GM12891 (cell line): Measurements from ENCODE around the gene GJB1.

Source experiments
- DNase-seq: peaks from one replicate; pipeline ENCODE4 v3.0.0; 2011; ENCODE audit warnings: low spot score; ENCODE audit not compliant: insufficient read length
- FAIRE-seq: peaks from 2 replicates; lab custom pipeline; 2011; peaks lifted over from hg19 to GRCh38; lab: Jason Lieb, UNC
- PAX5 ChIP-seq: IDR thresholded peaks from 2 replicates; pipeline ENCODE4 v1.6.1; 2011; ENCODE audit warnings: low read length, moderate library complexity, mild to moderate bottlenecking; ENCODE audit not compliant: insufficient read depth, severe bottlenecking
- POLR2A ChIP-seq: IDR thresholded peaks from 2 replicates; pipeline ENCODE4 v1.6.1; 2011; ENCODE audit warnings: low read depth, low read length, control low read depth
- POLR2AphosphoS5 ChIP-seq: IDR thresholded peaks from 2 replicates; pipeline ENCODE4 v1.6.1; 2011; ENCODE audit warnings: low read depth, low read length, control low read depth
- POU2F2 ChIP-seq: IDR thresholded peaks from 2 replicates; pipeline ENCODE4 v1.6.1; 2011; ENCODE audit warnings: low read depth, mild to moderate bottlenecking, control low read depth, low read length, moderate library complexity
- SPI1 ChIP-seq: IDR thresholded peaks from 2 replicates; pipeline ENCODE4 v1.6.1; 2011; ENCODE audit warnings: low read depth, low read length, control low read depth
- TAF1 ChIP-seq: IDR thresholded peaks from 2 replicates; pipeline ENCODE4 v1.6.1; 2011; ENCODE audit warnings: low read depth, low read length, control low read depth

GJB1 gene

GRCh38 chrX:71210816-71211215 is 12.2 kb upstream of the GJB1 start:
- DNase-seq (no peak), FAIRE-seq (no peak)
- TF ChIP-seq POLR2A: no peak
- TF ChIP-seq POU2F2: no peak

GRCh38 chrX:71212536-71212935 is 10.5 kb upstream of the GJB1 start:
- TF ChIP-seq SPI1 (no peak), POU2F2 (no peak), POLR2AphosphoS5 (no peak), TAF1 (no peak), PAX5 (no peak), POLR2A (no peak)
- no peak for DNase-seq
- FAIRE-seq: no peak

GRCh38 chrX:71214152-71214551 is 8.9 kb upstream of the GJB1 start:
- DNase-seq: no peak
- FAIRE-seq: no peak
- no peak for TF ChIP-seq POLR2A
- no peak for TF ChIP-seq POU2F2
- TF ChIP-seq SPI1: no peak
- no peak for TF ChIP-seq PAX5
- no peak for TF ChIP-seq TAF1
- no peak for TF ChIP-seq POLR2AphosphoS5

GRCh38 chrX:71214604-71215337 is 8.3 kb upstream of the GJB1 start:
- TF ChIP-seq SPI1: no peak
- TF ChIP-seq PAX5: no peak
- no peak for TF ChIP-seq POLR2AphosphoS5
- TF ChIP-seq TAF1: no peak
- no peak for TF ChIP-seq POU2F2
- TF ChIP-seq POLR2A: no peak
- no peak for DNase-seq
- no peak for FAIRE-seq

DNA sequence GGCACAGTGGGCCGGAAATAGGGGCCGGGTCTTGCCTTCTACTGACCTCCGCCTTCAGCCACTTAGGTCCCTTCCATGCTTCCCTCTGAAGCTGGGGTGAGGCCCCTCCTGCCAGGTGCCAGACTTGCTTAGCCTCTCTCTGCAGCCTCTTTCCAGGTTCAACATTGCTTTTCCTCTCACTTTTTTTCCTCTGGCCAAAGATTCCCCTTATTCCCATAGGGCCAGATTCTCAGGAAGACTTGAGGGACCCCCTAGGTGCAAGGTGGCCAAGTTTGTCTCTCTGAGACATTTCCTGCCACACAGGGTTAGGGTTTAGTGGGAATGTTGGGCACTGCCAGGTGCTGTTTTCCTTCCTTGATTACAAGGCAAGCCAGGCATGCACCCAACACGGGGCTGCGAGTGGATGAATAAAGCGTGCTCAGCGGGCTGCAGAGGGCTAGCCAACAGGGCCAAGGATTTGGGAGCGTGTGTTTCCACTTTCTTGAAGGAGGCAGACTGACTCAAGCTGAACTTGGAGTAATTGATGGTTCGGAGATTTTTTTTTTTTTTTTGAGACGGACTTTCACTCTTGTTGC is 7.6 kb upstream of the GJB1 start:
- FAIRE-seq (no peak), DNase-seq (no peak)
- TF ChIP-seq TAF1: no peak
- no peak for TF ChIP-seq POLR2A
- no peak for TF ChIP-seq PAX5
- no peak for TF ChIP-seq POU2F2
- TF ChIP-seq POLR2AphosphoS5: no peak
- TF ChIP-seq SPI1: no peak

- FAIRE-seq: no peak
- no peak for TF ChIP-seq POLR2A
- TF ChIP-seq POLR2AphosphoS5: no peak
- TF ChIP-seq SPI1: no peak
- TF ChIP-seq PAX5: no peak
- DNase-seq: no peak
Observed at GRCh38 chrX:71216485-71216884, 6.5 kb upstream of the GJB1 start.

- FAIRE-seq (no peak), DNase-seq (no peak)
- no peak for TF ChIP-seq POLR2AphosphoS5
Observed at GRCh38 chrX:71217298-71217697, 5.7 kb upstream of the GJB1 start.

DNA sequence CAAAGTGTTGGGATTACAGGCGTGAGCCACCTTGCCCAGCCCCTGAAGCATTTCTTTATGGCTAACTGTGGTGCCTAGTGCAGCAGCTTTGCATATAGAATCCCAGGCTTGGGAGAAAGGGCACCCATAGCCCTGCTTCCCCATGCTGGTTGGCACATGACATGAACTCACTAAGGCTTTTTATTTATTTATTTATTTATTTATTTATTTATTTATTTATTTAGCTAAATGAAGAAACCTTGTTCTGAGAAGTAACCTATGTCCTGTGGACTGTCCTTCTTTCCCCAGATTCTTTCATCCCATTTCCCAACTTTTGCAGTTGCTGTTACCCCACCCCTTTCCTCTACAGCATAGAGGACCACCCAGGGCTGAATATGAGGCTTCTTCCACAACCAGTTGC is 1.9 kb upstream of the GJB1 start:
- TF ChIP-seq TAF1 (no peak), PAX5 (no peak), POLR2AphosphoS5 (no peak), POU2F2 (no peak), POLR2A (no peak), SPI1 (no peak)
- FAIRE-seq (no peak), DNase-seq (no peak)

DNA sequence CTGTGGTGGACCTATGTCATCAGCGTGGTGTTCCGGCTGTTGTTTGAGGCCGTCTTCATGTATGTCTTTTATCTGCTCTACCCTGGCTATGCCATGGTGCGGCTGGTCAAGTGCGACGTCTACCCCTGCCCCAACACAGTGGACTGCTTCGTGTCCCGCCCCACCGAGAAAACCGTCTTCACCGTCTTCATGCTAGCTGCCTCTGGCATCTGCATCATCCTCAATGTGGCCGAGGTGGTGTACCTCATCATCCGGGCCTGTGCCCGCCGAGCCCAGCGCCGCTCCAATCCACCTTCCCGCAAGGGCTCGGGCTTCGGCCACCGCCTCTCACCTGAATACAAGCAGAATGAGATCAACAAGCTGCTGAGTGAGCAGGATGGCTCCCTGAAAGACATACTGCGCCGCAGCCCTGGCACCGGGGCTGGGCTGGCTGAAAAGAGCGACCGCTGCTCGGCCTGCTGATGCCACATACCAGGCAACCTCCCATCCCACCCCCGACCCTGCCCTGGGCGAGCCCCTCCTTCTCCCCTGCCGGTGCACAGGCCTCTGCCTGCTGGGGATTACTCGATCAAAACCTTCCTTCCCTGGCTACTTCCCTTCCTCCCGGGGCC is 1.2 kb downstream of the GJB1 start:
- TF ChIP-seq SPI1 (no peak), POLR2A (no peak), POLR2AphosphoS5 (no peak), TAF1 (no peak), POU2F2 (no peak), PAX5 (no peak)
- FAIRE-seq (no peak), DNase-seq (no peak)

- no peak for TF ChIP-seq POLR2A
- TF ChIP-seq PAX5: no peak
- no peak for TF ChIP-seq POU2F2
- TF ChIP-seq POLR2AphosphoS5: no peak
- no peak for TF ChIP-seq SPI1
- no peak for TF ChIP-seq TAF1
- DNase-seq (no peak), FAIRE-seq (peak; percentile 9)
Observed at GRCh38 chrX:71225009-71225408, 2.0 kb downstream of the GJB1 start.

DNA sequence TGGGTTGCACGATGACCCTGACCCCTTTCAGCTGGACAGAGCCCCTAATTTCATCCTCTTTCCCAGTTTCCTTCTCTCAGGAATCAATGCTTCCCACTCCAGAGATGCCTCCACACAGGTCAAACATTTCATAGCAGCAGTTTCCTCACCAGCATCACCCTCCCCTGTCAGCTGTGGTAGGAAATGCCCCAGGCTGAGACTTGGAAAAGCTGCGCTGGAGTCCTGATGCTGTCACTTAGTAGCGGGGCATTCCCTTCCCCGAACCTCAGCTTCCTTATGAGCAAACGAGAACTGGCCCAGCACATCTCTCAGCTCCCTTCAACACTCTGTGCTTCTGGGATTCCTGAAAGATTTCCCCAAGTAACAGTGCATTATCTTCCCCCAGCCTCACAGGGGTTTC is 2.7 kb downstream of the GJB1 start:
- no peak for DNase-seq
- TF ChIP-seq POLR2A (no peak), TAF1 (no peak)
- no peak for FAIRE-seq
